Sigmoid colon (tissue), 7 donors: ENCODE measurements around the gene FOSL2. TPM values are rescaled to one million over a fixed set of nuclear protein-coding genes. Genes with fewer than 3 reads are reported as not detected.

Source experiments
- DNase-seq: peaks from one replicate; pipeline ENCODE4 v3.0.0-alpha.2; 2019
- H3K27ac ChIP-seq, 4 donors: fragments of 200-600 bp; sonication (generic); one replicate each; pipeline ENCODE4 v1.5.1; 2016 to 2019; ENCODE audit warnings: mild to moderate bottlenecking in 1 of 4
- H3K27me3 ChIP-seq, 3 donors: fragments of 200-600 bp; sonication (generic); one replicate each; pipeline ENCODE4 v1.5.1; 2019; ENCODE audit warnings: mild to moderate bottlenecking in 1 of 3
- H3K36me3 ChIP-seq, 4 donors: fragments of 200-600 bp; sonication (generic); one replicate each; pipeline ENCODE4 v1.5.1; 2016 to 2019
- H3K4me1 ChIP-seq, 4 donors: fragments of 200-600 bp; sonication (generic); one replicate each; pipeline ENCODE4 v1.5.1; 2017 to 2019
- H3K4me3 ChIP-seq, 4 donors: fragments of 200-600 bp; sonication (generic); one replicate each; pipeline ENCODE4 v1.5.1; 2017 to 2019; ENCODE audit warnings: mild to moderate bottlenecking in 2 of 4, moderate library complexity in 1 of 4
- H3K9me3 ChIP-seq, 4 donors: fragments of 200-600 bp in 3 of 4; sonication (generic) in 3 of 4; one replicate each; pipeline versions ENCODE4 v1.5.1 to v1.6.1; 2013 to 2019
- EP300 ChIP-seq, 4 donors: sonication (generic); formaldehyde crosslinking; IDR thresholded peaks; one replicate each; pipeline ENCODE4 v1.6.1; 2017; ENCODE audit warnings: antibody characterized with exemption in 4 of 4
- POLR2A ChIP-seq, 2 donors: fragments of 450-650 bp; IDR thresholded peaks; one replicate each; pipeline ENCODE4 v1.6.1; 2016; ENCODE audit warnings: antibody characterized with exemption in 2 of 2, mild to moderate bottlenecking in 2 of 2, moderate library complexity in 2 of 2
- POLR2AphosphoS5 ChIP-seq, 4 donors: sonication (generic); formaldehyde crosslinking; IDR thresholded peaks; one replicate each; pipeline ENCODE4 v1.6.1; 2017; ENCODE audit warnings: antibody characterized with exemption in 4 of 4
- WGBS, 2 donors: extraction: QIAGEN DNeasy Blood & Tissue Kit; methylation state at CpG; one replicate each; pipeline ENCODE4 v1.1.7; 2013; 5-methylcytosine and 5-hydroxymethylcytosine counted together
- intact Hi-C: fragments of 100-400 bp; cut with DNase I; formaldehyde crosslinking; loops from one replicate; pipeline ENCODE4 v1.15.1; 2023
- polyA plus RNA-seq, 3 donors: library from polyadenylated mRNA; stranded (reverse); fragments of 200-250 nt; gene quantifications; one replicate each; pipeline ENCODE4 v1.2.3, GENCODE V29; 2013
- total RNA-seq, 4 donors: library from RNA; depleted of rRNA; stranded (reverse); fragments of >200 nt; gene quantifications; one replicate each; pipeline ENCODE4 v1.1.0, GENCODE V29; 2016
- TF ChIP-seq, protein P1 (sequence below), 4 experiments: fragments of 450-650 bp in 3 of 4; fragments of 200-600 bp in 1 of 4; IDR thresholded peaks; one replicate each; pipeline ENCODE4 v1.5.1; 2016 to 2019; ENCODE audit warnings: antibody characterized with exemption in 4 of 4, mild to moderate bottlenecking in 3 of 4, moderate library complexity in 2 of 4
- donor health status: healthy with polysubstance abuse.
- donor health status: Bipolar disorder and iron deficiency.
- donor health status: healthy.

FOSL2 gene
- total and polyA plus RNA-seq, 7 donors, result 30.0 to 208 (median 65.8) TPM

DNA sequence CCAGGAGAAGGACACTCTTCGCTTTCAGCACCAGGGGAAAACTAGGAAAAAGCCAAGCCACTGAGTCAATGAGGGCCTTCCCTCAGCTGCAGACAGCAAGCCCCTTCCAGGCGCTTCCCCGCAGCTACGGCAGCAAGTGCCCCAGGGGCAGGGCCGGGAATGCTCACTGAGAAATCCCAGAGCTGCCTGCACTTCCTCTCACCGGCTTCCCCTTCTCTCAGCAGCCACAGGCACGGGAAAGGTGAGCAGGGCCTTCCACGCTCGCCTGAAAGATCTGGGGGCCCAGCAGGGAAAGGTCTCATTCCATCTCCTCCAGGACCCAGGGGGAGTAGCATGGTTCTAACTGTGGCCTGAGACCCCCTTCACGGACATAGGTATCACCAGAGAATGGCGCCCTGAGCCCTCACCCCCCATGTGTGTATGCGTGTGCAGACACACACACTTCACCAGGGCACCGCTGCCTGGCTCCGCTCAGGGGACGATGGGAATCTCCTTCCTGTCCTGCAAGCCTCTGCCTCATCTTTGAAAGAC is 29.6 kb upstream of the FOSL2 start:
- no peaks in the 10 kb centered on the region for H3K9me3 ChIP-seq
- no peaks in the 10 kb centered on the region for H3K36me3 ChIP-seq
- H3K4me1 ChIP-seq, result peaks cover 0 to 3% (median 0%) of the 10 kb centered on the region in 4 donors
- intact Hi-C loops, result no loop called here
- DNase-seq, result no peak
- H3K27ac ChIP-seq, result no peak overlapping the region
- TF ChIP-seq POLR2AphosphoS5 (IDR thresholded peaks at IDR 0.05) (no peak), EP300 (IDR thresholded peaks at IDR 0.05) (no peak), POLR2A (IDR thresholded peaks at IDR 0.05) (no peak)
- TF ChIP-seq, protein P1, sequence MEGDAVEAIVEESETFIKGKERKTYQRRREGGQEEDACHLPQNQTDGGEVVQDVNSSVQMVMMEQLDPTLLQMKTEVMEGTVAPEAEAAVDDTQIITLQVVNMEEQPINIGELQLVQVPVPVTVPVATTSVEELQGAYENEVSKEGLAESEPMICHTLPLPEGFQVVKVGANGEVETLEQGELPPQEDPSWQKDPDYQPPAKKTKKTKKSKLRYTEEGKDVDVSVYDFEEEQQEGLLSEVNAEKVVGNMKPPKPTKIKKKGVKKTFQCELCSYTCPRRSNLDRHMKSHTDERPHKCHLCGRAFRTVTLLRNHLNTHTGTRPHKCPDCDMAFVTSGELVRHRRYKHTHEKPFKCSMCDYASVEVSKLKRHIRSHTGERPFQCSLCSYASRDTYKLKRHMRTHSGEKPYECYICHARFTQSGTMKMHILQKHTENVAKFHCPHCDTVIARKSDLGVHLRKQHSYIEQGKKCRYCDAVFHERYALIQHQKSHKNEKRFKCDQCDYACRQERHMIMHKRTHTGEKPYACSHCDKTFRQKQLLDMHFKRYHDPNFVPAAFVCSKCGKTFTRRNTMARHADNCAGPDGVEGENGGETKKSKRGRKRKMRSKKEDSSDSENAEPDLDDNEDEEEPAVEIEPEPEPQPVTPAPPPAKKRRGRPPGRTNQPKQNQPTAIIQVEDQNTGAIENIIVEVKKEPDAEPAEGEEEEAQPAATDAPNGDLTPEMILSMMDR (IDR thresholded peaks at IDR 0.05), result no peak
- WGBS, 2 donors, result 92 to 95% methylated on average over 15 of the region's 15 CpGs
- no peaks in the 10 kb centered on the region for H3K27me3 ChIP-seq
- no peak overlapping the region for H3K4me3 ChIP-seq

DNA sequence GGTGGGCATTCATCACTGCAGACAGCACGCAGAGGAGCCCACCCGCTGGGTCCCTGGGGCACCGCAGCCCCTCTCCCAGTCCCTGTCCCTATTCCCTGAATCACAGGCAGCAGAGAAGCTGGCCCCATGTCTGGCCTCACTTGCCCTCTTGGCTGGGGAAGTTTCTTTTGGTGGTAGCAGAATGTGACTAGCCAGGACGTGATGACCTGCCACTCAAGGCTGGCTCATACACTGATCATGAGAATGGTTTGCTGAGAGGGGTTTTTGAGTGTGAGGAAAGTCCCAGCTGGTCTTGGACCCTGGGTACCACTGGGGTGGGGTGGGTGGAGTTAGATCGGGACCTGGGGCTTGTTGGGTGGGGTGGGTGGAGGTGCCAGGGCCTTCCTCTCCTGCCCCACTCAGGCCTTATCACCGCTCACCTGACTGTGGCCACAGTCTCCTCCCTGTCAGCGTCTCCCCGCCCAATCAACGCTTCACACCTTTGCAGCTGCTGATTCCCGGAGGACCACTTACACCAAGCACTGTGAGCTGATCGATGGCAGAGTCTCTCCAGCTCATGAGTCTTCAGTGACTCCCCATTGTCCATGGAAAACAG is 28.9 kb upstream of the FOSL2 start:
- peaks cover 0 to 3% (median 0%) of the 10 kb centered on the region in 4 donors for H3K4me1 ChIP-seq
- DNase-seq, result no peak
- no peaks in the 10 kb centered on the region for H3K27me3 ChIP-seq
- H3K27ac ChIP-seq, result no peak overlapping the region
- no peaks in the 10 kb centered on the region for H3K9me3 ChIP-seq
- H3K4me3 ChIP-seq, result no peak overlapping the region
- 86 to 91% methylated on average over 11 of the region's 11 CpGs for WGBS, 2 donors
- intact Hi-C loops, result no loop called here
- TF ChIP-seq POLR2AphosphoS5 (IDR thresholded peaks at IDR 0.05), result no peak
- TF ChIP-seq POLR2A (IDR thresholded peaks at IDR 0.05), result no peak
- TF ChIP-seq, protein P1 (IDR thresholded peaks at IDR 0.05), result no peak
- TF ChIP-seq EP300 (IDR thresholded peaks at IDR 0.05), result no peak
- no peaks in the 10 kb centered on the region for H3K36me3 ChIP-seq

DNA sequence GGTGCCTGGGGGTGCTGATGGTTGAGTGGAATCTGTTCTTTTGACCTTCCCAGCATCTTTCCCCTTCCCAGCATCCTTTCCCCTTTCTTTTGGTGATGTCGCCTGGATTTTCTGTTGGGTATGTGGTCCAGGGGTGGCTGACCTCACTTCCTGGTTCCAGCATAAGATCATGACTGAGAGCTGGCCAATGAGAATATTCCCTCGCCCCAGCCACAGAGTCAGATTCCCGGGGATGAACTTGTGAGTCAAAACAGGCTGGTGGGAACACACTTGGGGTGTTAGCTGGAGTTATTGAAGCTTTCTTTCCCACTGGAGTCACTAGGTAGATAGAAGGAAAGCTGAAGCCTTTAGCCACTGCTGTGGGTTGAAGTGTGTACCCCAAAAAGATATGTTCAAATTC is 28.0 kb upstream of the FOSL2 start:
- WGBS, 2 donors, result 87 to 94% methylated on average over 3 of the region's 3 CpGs
- no peaks in the 10 kb centered on the region for H3K9me3 ChIP-seq
- peaks cover 0 to 3% (median 0%) of the 10 kb centered on the region in 4 donors for H3K4me1 ChIP-seq
- DNase-seq, result no peak
- H3K27me3 ChIP-seq, result no peaks in the 10 kb centered on the region
- H3K4me3 ChIP-seq, result no peak overlapping the region
- H3K27ac ChIP-seq, result no peak overlapping the region
- no peak for TF ChIP-seq POLR2A (IDR thresholded peaks at IDR 0.05)
- no peak for TF ChIP-seq POLR2AphosphoS5 (IDR thresholded peaks at IDR 0.05)
- TF ChIP-seq, protein P1 (IDR thresholded peaks at IDR 0.05), result no peak
- no peak for TF ChIP-seq EP300 (IDR thresholded peaks at IDR 0.05)
- no peaks in the 10 kb centered on the region for H3K36me3 ChIP-seq
- intact Hi-C loops, result no loop called here

DNA sequence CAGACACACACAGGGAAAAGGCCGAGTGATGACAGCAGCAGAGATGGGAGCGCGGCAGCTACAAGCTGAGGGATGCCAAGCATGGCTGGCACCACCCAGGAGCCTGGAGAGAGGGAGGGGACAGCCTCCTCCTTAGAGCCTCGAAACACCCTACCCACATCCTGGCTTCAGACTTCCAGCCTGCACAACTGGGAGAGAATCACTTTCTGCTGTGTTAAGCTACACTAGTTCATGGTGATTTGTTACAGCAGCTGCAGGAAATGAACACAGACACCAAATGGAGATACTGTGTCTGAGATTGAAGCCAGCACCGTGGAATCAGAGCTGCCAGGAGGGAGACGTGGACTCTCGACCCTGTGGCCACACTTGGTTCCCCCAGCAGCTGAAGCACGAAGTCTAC is 27.5 kb upstream of the FOSL2 start:
- intact Hi-C loops, result no loop called here
- WGBS, 2 donors, result 47 to 70% methylated on average over 8 of the region's 8 CpGs
- Histone ChIP-seq H3K27ac (no peak overlapping the region), H3K36me3 (no peaks in the 10 kb centered on the region), H3K27me3 (no peaks in the 10 kb centered on the region), H3K4me1 (peaks cover 0 to 3% (median 0%) of the 10 kb centered on the region in 4 donors), H3K4me3 (no peak overlapping the region), H3K9me3 (no peaks in the 10 kb centered on the region)
- TF ChIP-seq, protein P1 (IDR thresholded peaks at IDR 0.05), result no peak
- TF ChIP-seq POLR2A (IDR thresholded peaks at IDR 0.05) (no peak), EP300 (IDR thresholded peaks at IDR 0.05) (no peak), POLR2AphosphoS5 (IDR thresholded peaks at IDR 0.05) (no peak)
- no peak for DNase-seq

DNA sequence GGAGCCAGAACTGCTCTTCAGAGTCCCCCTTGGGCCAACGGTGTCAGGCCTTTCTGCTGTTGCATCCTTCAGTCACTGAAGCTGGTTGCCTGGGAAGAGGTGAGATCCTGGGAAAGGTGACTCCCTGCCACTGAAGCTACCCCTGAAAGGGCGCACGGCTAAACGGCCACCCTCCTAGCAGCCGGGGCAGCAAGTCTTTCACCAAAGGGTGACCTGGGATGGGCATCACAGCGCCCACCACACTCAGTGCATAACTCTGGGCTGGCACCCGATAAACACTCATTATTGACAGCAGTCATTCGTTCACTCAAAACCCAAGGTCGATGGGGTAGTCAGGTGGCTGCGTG is 26.5 kb upstream of the FOSL2 start:
- no peak overlapping the region for H3K27ac ChIP-seq
- TF ChIP-seq, protein P1 (IDR thresholded peaks at IDR 0.05), result no peak
- TF ChIP-seq POLR2A (IDR thresholded peaks at IDR 0.05) (no peak), EP300 (IDR thresholded peaks at IDR 0.05) (no peak), POLR2AphosphoS5 (IDR thresholded peaks at IDR 0.05) (no peak)

More for the DNA sequence above, 26.5 kb upstream of the FOSL2 start:
- no peak overlapping the region for H3K4me3 ChIP-seq
- DNase-seq, result no peak
- no peaks in the 10 kb centered on the region for H3K27me3 ChIP-seq
- 77 to 83% methylated on average over 10 of the region's 10 CpGs for WGBS, 2 donors
- intact Hi-C loops, result no loop called here
- no peaks in the 10 kb centered on the region for H3K36me3 ChIP-seq
- H3K9me3 ChIP-seq, result no peaks in the 10 kb centered on the region
- H3K4me1 ChIP-seq, result peaks cover 0 to 3% (median 0%) of the 10 kb centered on the region in 4 donors
